SK-N-MC (cell line): ENCODE data around the gene CHSY3.

Experiments used
- EZH2 ChIP-seq: fragments of 200-600 bp; sonication (generic); IDR thresholded peaks from one replicate; pipeline ENCODE4 v1.6.1; 2017; ENCODE audit warnings: antibody characterized with exemption
- FOXP2 ChIP-seq: optimal IDR thresholded peaks from 2 replicates; pipeline ENCODE3; 2011; ENCODE audit warnings: mild to moderate bottlenecking, moderate library complexity; ENCODE audit not compliant: insufficient read depth; ENCODE audit errors: extremely low read length, control extremely low read depth
- POLR2AphosphoS5 ChIP-seq: IDR thresholded peaks from 2 replicates; pipeline ENCODE4 v1.6.1; 2012; ENCODE audit warnings: mild to moderate bottlenecking, low read depth, low read length, borderline replicate concordance

DNA sequence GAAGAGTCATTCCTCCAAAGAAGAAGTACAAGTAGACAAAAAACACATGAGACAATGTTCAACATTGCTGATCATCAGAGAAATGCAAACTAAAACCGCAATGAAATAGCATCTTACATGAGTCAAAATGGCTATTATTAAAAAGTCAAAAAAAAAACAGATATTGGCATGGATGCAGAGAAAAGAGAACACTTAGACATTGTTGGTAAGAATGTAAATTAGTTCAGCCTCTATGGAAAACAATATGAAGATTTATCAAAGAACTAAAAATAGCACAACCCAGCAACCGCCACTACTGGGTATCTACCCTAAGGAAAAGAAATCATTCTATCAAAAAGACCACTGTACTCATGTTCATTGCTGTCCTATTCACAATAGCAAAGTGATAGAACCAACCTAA is 157.5 kb downstream of the CHSY3 start:
- TF ChIP-seq POLR2AphosphoS5: no peak
- no peak for TF ChIP-seq EZH2
- TF ChIP-seq FOXP2: no peak
